ENCODE measurements around the gene SLC35F2.

Gene SLC35F2

GRCh38 chr11:107810875-107811274 is 47.7 kb downstream of the SLC35F2 start:
- Histone ChIP-seq H3K9me3 (no peaks in the 10 kb centered on the region), H3K36me3 (no peaks in the 10 kb centered on the region), H3K27me3 (peaks cover 18% of the 10 kb centered on the region), H3K27ac (no peak overlapping the region), H3K4me3 (ENCODE audit: low read depth in 1 of 2, low read length in 1 of 2) (no peak overlapping the region), H3K4me1 (ENCODE audit: control insufficient read depth in 1 of 2, insufficient read depth in 1 of 2, low read depth in 1 of 2, low read length in 1 of 2) (peaks cover 7 to 10% of the 10 kb centered on the region in 2 experiments)
- TF ChIP-seq, protein P1, sequence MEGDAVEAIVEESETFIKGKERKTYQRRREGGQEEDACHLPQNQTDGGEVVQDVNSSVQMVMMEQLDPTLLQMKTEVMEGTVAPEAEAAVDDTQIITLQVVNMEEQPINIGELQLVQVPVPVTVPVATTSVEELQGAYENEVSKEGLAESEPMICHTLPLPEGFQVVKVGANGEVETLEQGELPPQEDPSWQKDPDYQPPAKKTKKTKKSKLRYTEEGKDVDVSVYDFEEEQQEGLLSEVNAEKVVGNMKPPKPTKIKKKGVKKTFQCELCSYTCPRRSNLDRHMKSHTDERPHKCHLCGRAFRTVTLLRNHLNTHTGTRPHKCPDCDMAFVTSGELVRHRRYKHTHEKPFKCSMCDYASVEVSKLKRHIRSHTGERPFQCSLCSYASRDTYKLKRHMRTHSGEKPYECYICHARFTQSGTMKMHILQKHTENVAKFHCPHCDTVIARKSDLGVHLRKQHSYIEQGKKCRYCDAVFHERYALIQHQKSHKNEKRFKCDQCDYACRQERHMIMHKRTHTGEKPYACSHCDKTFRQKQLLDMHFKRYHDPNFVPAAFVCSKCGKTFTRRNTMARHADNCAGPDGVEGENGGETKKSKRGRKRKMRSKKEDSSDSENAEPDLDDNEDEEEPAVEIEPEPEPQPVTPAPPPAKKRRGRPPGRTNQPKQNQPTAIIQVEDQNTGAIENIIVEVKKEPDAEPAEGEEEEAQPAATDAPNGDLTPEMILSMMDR (IDR thresholded peaks at IDR 0.05): no peak

DNA sequence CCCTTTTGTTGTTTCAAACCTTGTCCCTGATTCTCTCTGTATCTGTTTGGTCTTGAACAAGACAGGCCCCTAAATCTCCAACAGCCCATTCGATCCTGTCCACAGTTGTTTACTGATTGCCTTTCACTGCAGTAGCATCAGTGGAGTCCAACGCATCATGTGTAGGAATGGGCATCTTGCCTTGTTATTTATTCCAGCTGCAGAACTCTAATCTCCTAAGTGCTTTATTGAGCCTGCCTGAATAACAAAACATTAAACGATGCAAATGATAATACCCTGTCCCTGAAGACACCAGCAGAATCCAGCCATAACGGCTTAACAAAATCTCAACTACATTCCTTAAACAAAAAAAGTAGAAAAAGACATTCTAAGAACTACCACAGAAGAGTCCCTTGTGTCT is 50.1 kb downstream of the SLC35F2 start:
- peaks cover 24% of the 10 kb centered on the region for H3K27me3 ChIP-seq
- no peaks in the 10 kb centered on the region for H3K36me3 ChIP-seq
- no peak overlapping the region for H3K27ac ChIP-seq
- TF ChIP-seq, protein P1 (IDR thresholded peaks at IDR 0.05): no peak
- H3K9me3 ChIP-seq: no peaks in the 10 kb centered on the region
- H3K4me1 ChIP-seq (ENCODE audit: control insufficient read depth in 1 of 2, insufficient read depth in 1 of 2, low read depth in 1 of 2, low read length in 1 of 2): peaks cover 18 to 19% of the 10 kb centered on the region in 2 experiments
- H3K4me3 ChIP-seq (ENCODE audit: low read depth in 1 of 2, low read length in 1 of 2): no peak overlapping the region

DNA sequence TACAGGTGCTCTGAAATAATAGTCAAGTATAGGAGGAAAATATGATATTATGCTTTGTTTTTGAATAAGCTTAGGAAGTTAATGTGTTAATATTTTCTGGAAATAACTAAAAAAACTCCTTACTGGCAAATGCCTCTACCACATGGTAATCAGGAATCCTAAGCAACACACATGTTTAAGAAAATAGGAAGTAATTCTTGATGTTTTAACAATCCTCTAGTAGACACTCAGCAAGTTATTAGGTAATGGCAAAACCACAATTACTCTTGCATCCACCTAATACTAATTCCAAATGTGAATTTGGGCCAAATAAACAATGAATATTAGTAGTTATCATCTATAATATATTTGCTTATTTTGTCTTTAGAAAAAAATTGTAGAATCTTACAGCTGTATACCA is 53.6 kb downstream of the SLC35F2 start:
- TF ChIP-seq, protein P1 (IDR thresholded peaks at IDR 0.05): no peak
- H3K36me3 ChIP-seq: no peaks in the 10 kb centered on the region
- no peak overlapping the region for H3K4me3 ChIP-seq (ENCODE audit: low read depth in 1 of 2, low read length in 1 of 2)
- peaks cover 38% of the 10 kb centered on the region for H3K27me3 ChIP-seq
- no peak overlapping the region for H3K27ac ChIP-seq
- peaks cover 18 to 19% of the 10 kb centered on the region in 2 experiments for H3K4me1 ChIP-seq (ENCODE audit: control insufficient read depth in 1 of 2, insufficient read depth in 1 of 2, low read depth in 1 of 2, low read length in 1 of 2)
- no peaks in the 10 kb centered on the region for H3K9me3 ChIP-seq

GRCh38 chr11:107804211-107804610 is 54.4 kb downstream of the SLC35F2 start:
- H3K4me3 ChIP-seq (ENCODE audit: low read depth in 1 of 2, low read length in 1 of 2): no peak overlapping the region
- no peaks in the 10 kb centered on the region for H3K36me3 ChIP-seq
- H3K27ac ChIP-seq: no peak overlapping the region
- no peaks in the 10 kb centered on the region for H3K9me3 ChIP-seq
- peaks cover 18 to 19% of the 10 kb centered on the region in 2 experiments for H3K4me1 ChIP-seq (ENCODE audit: control insufficient read depth in 1 of 2, insufficient read depth in 1 of 2, low read depth in 1 of 2, low read length in 1 of 2)
- peaks cover 38% of the 10 kb centered on the region for H3K27me3 ChIP-seq
- TF ChIP-seq, protein P1 (IDR thresholded peaks at IDR 0.05): no peak

- H3K4me1 ChIP-seq (ENCODE audit: control insufficient read depth in 1 of 2, insufficient read depth in 1 of 2, low read depth in 1 of 2, low read length in 1 of 2): peaks cover 9 to 11% of the 10 kb centered on the region in 2 experiments
- H3K9me3 ChIP-seq: no peaks in the 10 kb centered on the region
- no peaks in the 10 kb centered on the region for H3K36me3 ChIP-seq
- no peak overlapping the region for H3K4me3 ChIP-seq (ENCODE audit: low read depth in 1 of 2, low read length in 1 of 2)
- peaks cover 28% of the 10 kb centered on the region for H3K27me3 ChIP-seq
- TF ChIP-seq, protein P1 (IDR thresholded peaks at IDR 0.05): no peak
- no peak overlapping the region for H3K27ac ChIP-seq
Measured at GRCh38 chr11:107801641-107802040, 56.9 kb downstream of the SLC35F2 start.
